Loucy (cell line): ENCODE measurements around the gene DHDDS.
A peak's percentile ranks its signal among the peaks of the same experiment; 100 is the strongest.

Experiments
- H2AFZ ChIP-seq: fragments of 200-600 bp; sonication (generic); 2 replicates; pipeline ENCODE4 v1.6.0; 2016; ENCODE audit warnings: antibody characterized with exemption, mild to moderate bottlenecking, low read length, moderate library complexity
- H3F3A ChIP-seq: fragments of 200-600 bp; 2 replicates; pipeline ENCODE4 v1.6.0; 2016; ENCODE audit warnings: antibody characterized with exemption, low read depth, mild to moderate bottlenecking
- H3K27me3 ChIP-seq: fragments of 200-600 bp; sonication (generic); 2 replicates; pipeline ENCODE4 v1.6.1; 2014; ENCODE audit warnings: low read length, mild to moderate bottlenecking; ENCODE audit not compliant: insufficient read depth, poor library complexity, severe bottlenecking
- H3K36me3 ChIP-seq: fragments of 200-600 bp; sonication (generic); 2 replicates; pipeline ENCODE4 v1.6.1; 2016; ENCODE audit warnings: low read length; ENCODE audit not compliant: insufficient read depth
- H3K4me1 ChIP-seq: fragments of 200-600 bp; sonication (generic); 2 replicates; pipeline ENCODE4 v1.5.1; 2014; ENCODE audit warnings: low read length, mild to moderate bottlenecking; ENCODE audit not compliant: insufficient read depth, poor library complexity, severe bottlenecking
- H3K4me2 ChIP-seq: fragments of 200-600 bp; sonication (generic); 2 replicates; pipeline ENCODE4 v1.6.0; 2014; ENCODE audit warnings: antibody characterized with exemption, low read length, low read depth, mild to moderate bottlenecking; ENCODE audit not compliant: poor library complexity, severe bottlenecking
- H3K4me3 ChIP-seq: fragments of 200-600 bp; sonication (generic); 2 replicates; pipeline ENCODE4 v1.5.1; 2014; ENCODE audit warnings: low read length, mild to moderate bottlenecking, mixed read lengths; ENCODE audit not compliant: poor library complexity, severe bottlenecking
- H3K79me2 ChIP-seq: fragments of 200-600 bp; sonication (generic); 2 replicates; pipeline ENCODE4 v1.6.1; 2014; ENCODE audit warnings: low read length; ENCODE audit not compliant: insufficient read depth
- H3K9ac ChIP-seq: fragments of 200-600 bp; sonication (generic); 2 replicates; pipeline ENCODE4 v1.6.0; 2014; ENCODE audit warnings: mild to moderate bottlenecking, low read depth, low read length, moderate library complexity; ENCODE audit not compliant: poor library complexity, severe bottlenecking
- H3K9me2 ChIP-seq: fragments of 200-600 bp; sonication (generic); replicated peaks from 2 replicates; pipeline ENCODE4 v1.6.1; 2016; ENCODE audit warnings: low read depth, low read length, mixed read lengths
- H3K9me3 ChIP-seq: fragments of 200-600 bp; sonication (generic); 2 replicates; pipeline ENCODE4 v1.6.1; 2014; ENCODE audit warnings: mild to moderate bottlenecking, antibody characterized with exemption, low read length, low read depth; ENCODE audit not compliant: insufficient read depth
- H4K20me1 ChIP-seq: fragments of 200-600 bp; sonication (generic); 2 replicates; pipeline ENCODE4 v1.6.0; 2014; ENCODE audit warnings: antibody characterized with exemption, low read length, mild to moderate bottlenecking; ENCODE audit not compliant: insufficient read depth, poor library complexity, severe bottlenecking
- CTCF ChIP-seq: fragments of 200-600 bp; sonication (generic); conservative IDR thresholded peaks from 2 replicates; pipeline ENCODE4 v1.5.1; 2014; ENCODE audit warnings: mild to moderate bottlenecking, antibody characterized with exemption, low read length
- EZH2phosphoT487 ChIP-seq: fragments of 200-600 bp; IDR thresholded peaks from 2 replicates; pipeline ENCODE4 v1.6.1; 2018; ENCODE audit warnings: antibody characterized with exemption, mild to moderate bottlenecking, moderate library complexity, borderline replicate concordance

The DHDDS gene

DNA sequence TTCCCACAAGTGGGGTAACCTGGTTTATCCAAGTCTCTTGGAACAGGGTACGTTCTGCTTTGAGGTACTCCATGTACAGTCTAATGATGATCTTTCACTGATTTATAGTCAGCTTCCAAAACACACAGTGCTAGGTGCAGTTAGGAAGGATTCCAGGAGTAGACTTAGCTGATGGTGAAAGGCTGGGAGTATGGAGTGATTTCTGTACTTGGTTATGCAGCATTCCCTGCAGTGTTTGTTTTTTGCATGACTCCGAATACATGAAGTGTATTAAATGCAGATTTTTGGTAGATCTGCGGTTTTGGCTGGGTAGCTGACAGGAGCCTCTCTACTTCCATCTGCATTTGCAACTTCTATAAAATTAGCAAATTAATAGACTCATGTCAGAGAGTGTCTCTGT is 43.9 kb downstream of the DHDDS start:
- H3K36me3 ChIP-seq: peaks cover 40% of the 10 kb centered on the region
- TF ChIP-seq EZH2phosphoT487 (no peak), CTCF (no peak)
- H3K79me2 ChIP-seq: peaks cover 46% of the 10 kb centered on the region
- peaks cover 37% of the 10 kb centered on the region for H4K20me1 ChIP-seq
- H3K9me2 ChIP-seq: no peaks in the 10 kb centered on the region
- H3K4me2 ChIP-seq: peak overlapping the region; percentile 23
- H3K27me3 ChIP-seq: peaks cover 4% of the 10 kb centered on the region
- no peak overlapping the region for H3K4me3 ChIP-seq
- peaks cover 23% of the 10 kb centered on the region for H3K4me1 ChIP-seq
- H2AFZ ChIP-seq: no peak overlapping the region
- H3K9me3 ChIP-seq: no peaks in the 10 kb centered on the region
- H3K9ac ChIP-seq: no peak overlapping the region
- peaks cover 23% of the 10 kb centered on the region for H3F3A ChIP-seq

DNA sequence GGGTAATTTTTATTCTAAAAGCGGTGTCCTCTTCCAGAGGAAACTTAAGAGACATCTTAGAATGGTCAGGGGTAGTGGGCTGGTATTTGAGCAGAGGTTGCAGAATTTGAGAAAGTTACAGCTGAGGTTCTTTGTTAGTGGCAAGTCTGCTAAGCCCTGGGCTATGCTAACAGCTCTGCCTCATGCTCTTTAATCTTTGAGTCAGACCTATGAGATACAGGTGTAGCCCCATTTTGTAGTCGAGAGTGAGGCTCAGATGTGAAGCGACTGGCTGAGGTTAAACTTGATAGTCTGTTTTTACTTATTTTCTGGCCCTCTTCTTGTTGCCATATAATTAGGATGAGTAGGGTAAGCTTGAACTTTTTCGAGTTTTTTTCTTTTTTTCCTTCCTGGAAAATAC is 44.8 kb downstream of the DHDDS start:
- Histone ChIP-seq H3K9me3 (no peaks in the 10 kb centered on the region), H2AFZ (no peak overlapping the region), H3K9ac (no peak overlapping the region), H3K4me1 (peaks cover 18% of the 10 kb centered on the region), H3K79me2 (peaks cover 36% of the 10 kb centered on the region), H3K9me2 (no peaks in the 10 kb centered on the region), H3K36me3 (peaks cover 40% of the 10 kb centered on the region), H3K27me3 (peaks cover 4% of the 10 kb centered on the region), H3F3A (peaks cover 23% of the 10 kb centered on the region), H3K4me2 (peak overlapping the region; percentile 23), H4K20me1 (peaks cover 33% of the 10 kb centered on the region), H3K4me3 (no peak overlapping the region)
- TF ChIP-seq EZH2phosphoT487: no peak
- no peak for TF ChIP-seq CTCF

- Histone ChIP-seq H4K20me1 (peaks cover 33% of the 10 kb centered on the region), H3K4me3 (no peak overlapping the region), H3K27me3 (peaks cover under 1% of the 10 kb centered on the region), H3K36me3 (peaks cover 40% of the 10 kb centered on the region), H3K4me2 (no peak overlapping the region), H3F3A (peaks cover 23% of the 10 kb centered on the region), H2AFZ (no peak overlapping the region), H3K9me3 (no peaks in the 10 kb centered on the region), H3K4me1 (peaks cover 18% of the 10 kb centered on the region), H3K79me2 (peaks cover 36% of the 10 kb centered on the region), H3K9ac (no peak overlapping the region), H3K9me2 (no peaks in the 10 kb centered on the region)
- TF ChIP-seq EZH2phosphoT487: no peak
- TF ChIP-seq CTCF: no peak
These were observed 45.5 kb downstream of the DHDDS start for GRCh38 chr1:26477446-26478152.
